Adipose tissue (tissue), 3 donors: ENCODE data around the gene CHST14. TPM values are rescaled to one million over a fixed set of nuclear protein-coding genes. Genes with fewer than 3 reads are reported as not detected.
"Not testable (repeated sequence)": the region's sequence is repeated elsewhere in the genome, so short reads cannot be mapped to it uniquely, and the experiment has no call there.

Experiments
- H3K27ac ChIP-seq: one replicate; pipeline ENCODE4 v1.5.1; 2013; ENCODE audit warnings: low read depth, low read length
- WGBS, 3 donors: extraction: QIAGEN DNeasy Blood & Tissue Kit; methylation state at CpG; one replicate each; pipeline ENCODE4 v1.1.7; 2013; 5-methylcytosine and 5-hydroxymethylcytosine counted together
- polyA plus RNA-seq, 3 donors: library from polyadenylated mRNA; stranded (reverse); fragments of 200-250 nt; gene quantifications; one replicate each; pipeline ENCODE4 v1.2.3, GENCODE V29; 2013
- donor health status: healthy with polysubstance abuse.
- donor health status: Bipolar disorder and iron deficiency.
- donor health status: healthy.

The CHST14 gene
- polyA plus RNA-seq, 3 donors, result 4.7 to 7.4 (median 7.0) TPM

GRCh38 chr15:40439461-40439959, 31.3 kb upstream of the CHST14 start:
- no peak overlapping the region for H3K27ac ChIP-seq

GRCh38 chr15:40439960-40440742, 30.6 kb upstream of the CHST14 start:
- H3K27ac ChIP-seq, result no peak overlapping the region
- WGBS, 3 donors, result 0 to 1% (median 1%) methylated on average over 31 to 35 of the region's 35 CpGs

More at GRCh38 chr15:40439461-40439959, 31.3 kb upstream of the CHST14 start:
- WGBS, 3 donors, result 9 to 12% (median 10%) methylated on average over 15 of the region's 15 CpGs

GRCh38 chr15:40440743-40441564, 29.8 kb upstream of the CHST14 start, which contains the start of gene BAHD1:
TSS of gene BAHD1 (plus strand) at chr15:40440953. CDS start at chr15:40458465, 17,512 bp downstream.
- WGBS, 3 donors, result 0 to 1% (median 1%) methylated on average over 45 to 114 of the region's 119 CpGs
- H3K27ac ChIP-seq, result no peak within 1 kb of the TSS

- H3K27ac ChIP-seq, result no peak overlapping the region
- 1 to 2% (median 2%) methylated on average over 83 to 119 of the region's 119 CpGs for WGBS, 3 donors
These were observed 28.9 kb upstream of the CHST14 start for GRCh38 chr15:40441565-40442531.

- WGBS, 3 donors, result 65 to 89% (median 81%) methylated on average over 4 of the region's 4 CpGs
- H3K27ac ChIP-seq, result no peak overlapping the region
These were observed 27.5 kb upstream of the CHST14 start for GRCh38 chr15:40443255-40443654.

- WGBS, 3 donors, result 71 to 82% (median 81%) methylated on average over 3 of the region's 3 CpGs
- H3K27ac ChIP-seq, result no peak overlapping the region
These were observed 26.9 kb upstream of the CHST14 start for GRCh38 chr15:40443846-40444245.

- no peak overlapping the region for H3K27ac ChIP-seq
- 65 to 80% (median 69%) methylated on average over 5 of the region's 5 CpGs for WGBS, 3 donors
These were observed 26.0 kb upstream of the CHST14 start for GRCh38 chr15:40444736-40445135.

- 46 to 66% (median 51%) methylated on average over 9 of the region's 9 CpGs for WGBS, 3 donors
- no peak overlapping the region for H3K27ac ChIP-seq
These were observed 25.3 kb upstream of the CHST14 start for GRCh38 chr15:40445421-40445922.

- 73 to 86% (median 84%) methylated on average over 3 of the region's 3 CpGs for WGBS, 3 donors
- H3K27ac ChIP-seq, result no peak overlapping the region
These were observed 24.6 kb upstream of the CHST14 start for GRCh38 chr15:40446144-40446543.

- WGBS, 3 donors, result 91 to 94% (median 92%) methylated on average over 4 of the region's 4 CpGs
- no peak overlapping the region for H3K27ac ChIP-seq
These were observed 22.4 kb upstream of the CHST14 start for GRCh38 chr15:40448354-40448753.

GRCh38 chr15:40449275-40449674, 21.5 kb upstream of the CHST14 start:
- H3K27ac ChIP-seq, result no peak overlapping the region

- WGBS, 3 donors, result 72 to 86% (median 78%) methylated on average over 2 of the region's 2 CpGs
- H3K27ac ChIP-seq, result no peak overlapping the region
These were observed 20.7 kb upstream of the CHST14 start for GRCh38 chr15:40450047-40450446.

- H3K27ac ChIP-seq, result no peak overlapping the region
- WGBS, 3 donors, result 49 to 86% (median 82%) methylated on average over 3 of the region's 3 CpGs
These were observed 19.1 kb upstream of the CHST14 start for GRCh38 chr15:40451527-40452158.

GRCh38 chr15:40452296-40453090, 18.3 kb upstream of the CHST14 start:
- H3K27ac ChIP-seq, result no peak overlapping the region
- WGBS, 3 donors, result 63 to 65% (median 65%) methylated on average over 11 of the region's 11 CpGs

- 42 to 89% (median 54%) methylated on average over 2 to 3 of the region's 3 CpGs for WGBS, 3 donors
- not testable (repeated sequence) for H3K27ac ChIP-seq
These were observed 16.8 kb upstream of the CHST14 start for GRCh38 chr15:40453941-40454340.

- WGBS, 3 donors, result 57 to 61% (median 60%) methylated on average over 9 of the region's 9 CpGs
- H3K27ac ChIP-seq, result no peak overlapping the region
These were observed 15.8 kb upstream of the CHST14 start for GRCh38 chr15:40454904-40455391.

GRCh38 chr15:40456299-40456712, 14.5 kb upstream of the CHST14 start:
- no peak overlapping the region for H3K27ac ChIP-seq
- WGBS, 3 donors, result 21 to 59% (median 42%) methylated on average over 7 of the region's 7 CpGs
